OCI-LY7 (cell line): ENCODE results near the gene NACC2. TPM values are rescaled to one million over a fixed set of nuclear protein-coding genes. Genes with fewer than 3 reads are reported as not detected.

Source experiments
- BruUV-seq: library from RNA; stranded (reverse); fragments of 400-500 nt; replicated peaks from 2 replicates; lab custom pipeline; 2021; lab: Mats Ljungman, UMichigan
- CTCF ChIA-PET: fragments of 300-600 bp; sonication (Branson Sonifier 250); formaldehyde crosslinking; loops from one replicate; lab custom pipeline; 2022; ENCODE audit warnings: antibody characterized with exemption; ENCODE audit not compliant: unreplicated experiment; lab: Charles Lee
- POLR2A ChIA-PET: fragments of 300-600 bp; sonication (Branson Sonifier 250); formaldehyde crosslinking; loops from one replicate; lab custom pipeline; 2022; ENCODE audit warnings: antibody characterized with exemption; lab: Charles Lee
- DNase-seq: peaks from one replicate; pipeline ENCODE4 v3.0.0-alpha.2; 2015; ENCODE audit warnings: low spot score
- H2AFZ ChIP-seq: fragments of 200-600 bp; sonication (generic), shearing (Covaris generic); 2 replicates; pipeline ENCODE4 v1.6.1; 2014; ENCODE audit warnings: mild to moderate bottlenecking, antibody characterized with exemption, low read length, moderate library complexity
- H3K27ac ChIP-seq: fragments of 200-600 bp; sonication (generic); 2 replicates; pipeline ENCODE4 v1.5.1; 2014; ENCODE audit warnings: mixed run types, low read depth, mild to moderate bottlenecking, moderate library complexity, low read length, inconsistent platforms; ENCODE audit not compliant: poor library complexity, severe bottlenecking
- H3K36me3 ChIP-seq: fragments of 200-600 bp; sonication (generic); 2 replicates; pipeline ENCODE4 v1.6.1; 2014; ENCODE audit warnings: mild to moderate bottlenecking, antibody characterized with exemption, low read length, moderate library complexity, mixed read lengths; ENCODE audit not compliant: insufficient read depth
- H3K4me1 ChIP-seq: fragments of 200-600 bp; sonication (generic); 2 replicates; pipeline ENCODE4 v1.5.1; 2014; ENCODE audit warnings: mild to moderate bottlenecking, low read length; ENCODE audit not compliant: insufficient read depth, poor library complexity, severe bottlenecking
- H3K4me2 ChIP-seq: fragments of 200-600 bp; sonication (generic); 2 replicates; pipeline ENCODE4 v1.6.1; 2014; ENCODE audit warnings: mild to moderate bottlenecking, low read length
- H3K4me3 ChIP-seq: fragments of 200-600 bp; sonication (generic); 2 replicates; pipeline ENCODE4 v1.5.1; 2014; ENCODE audit warnings: mild to moderate bottlenecking, low read depth, low read length; ENCODE audit not compliant: poor library complexity, severe bottlenecking
- H3K79me2 ChIP-seq: fragments of 200-600 bp; sonication (generic); 2 replicates; pipeline ENCODE4 v1.6.1; 2016; ENCODE audit warnings: low read depth, mild to moderate bottlenecking, low read length, moderate library complexity, mixed read lengths; ENCODE audit not compliant: insufficient read depth
- H3K9me2 ChIP-seq: fragments of 200-600 bp; sonication (generic); 2 replicates; pipeline ENCODE4 v1.6.1; 2016; ENCODE audit warnings: mild to moderate bottlenecking, low read length, mixed read lengths; ENCODE audit not compliant: insufficient read depth
- H3K9me3 ChIP-seq: fragments of 200-600 bp; sonication (generic); 2 replicates; pipeline ENCODE4 v1.6.1; 2014; ENCODE audit warnings: mild to moderate bottlenecking, mixed run types, low read length, mixed read lengths
- H4K20me1 ChIP-seq: fragments of 200-600 bp; sonication (generic); 2 replicates; pipeline ENCODE4 v1.6.1; 2014; ENCODE audit warnings: mild to moderate bottlenecking, antibody characterized with exemption, low read length, moderate library complexity, mixed read lengths; ENCODE audit not compliant: insufficient read depth
- CTCF ChIP-seq: fragments of 200-600 bp; sonication (generic); conservative IDR thresholded peaks from 2 replicates; pipeline ENCODE4 v1.5.1; 2014; ENCODE audit warnings: mild to moderate bottlenecking, antibody characterized with exemption, low read length, moderate library complexity, mixed read lengths
- EZH2phosphoT487 ChIP-seq: fragments of 200-600 bp; sonication (generic); IDR thresholded peaks from 2 replicates; pipeline ENCODE4 v1.6.1; 2018; ENCODE audit warnings: low read depth, borderline replicate concordance, mild to moderate bottlenecking, mixed run types, antibody characterized with exemption, low read length, moderate library complexity, mixed read lengths
- intact Hi-C: fragments of 100-400 bp; cut with micrococcal nuclease; formaldehyde crosslinking; loops from one replicate; pipeline ENCODE4 v1.10.0; 2022; ENCODE audit not compliant: unreplicated experiment
- total RNA-seq, 2 experiments: library from RNA; depleted of rRNA in 1 of 2; stranded (reverse); fragments of >200 nt in 1 of 2; shearing (Covaris generic) in 1 of 2; gene quantifications; 2 replicates each; pipeline ENCODE4 v1.2.3, GENCODE V29; 2014 to 2022

Gene NACC2
- total RNA-seq, 2 experiments from 2014 or later = 0.38 to 0.72 TPM

DNA sequence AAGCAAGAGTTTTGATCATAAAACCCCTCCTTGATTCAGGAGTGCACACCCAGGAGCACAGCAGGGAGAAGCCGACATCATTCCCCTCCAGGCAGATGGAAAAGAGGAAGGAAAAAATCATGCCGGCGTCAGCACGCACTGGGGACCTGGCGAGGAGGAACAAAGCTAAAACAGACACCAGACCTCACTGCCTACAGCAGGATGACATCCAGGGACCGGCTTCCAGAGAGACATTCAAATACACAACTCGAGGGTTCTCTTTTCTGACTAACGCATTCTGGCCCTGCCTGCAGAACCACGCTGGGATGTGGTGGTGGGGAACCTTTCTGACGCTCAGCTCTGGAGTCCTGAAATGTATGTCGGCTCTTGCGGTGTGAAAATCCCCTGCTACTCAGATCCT lies 136.6 kb downstream of the NACC2 start:
- peaks cover 37% of the 10 kb centered on the region for H3K79me2 ChIP-seq
- no peaks in the 10 kb centered on the region for H3K9me2 ChIP-seq
- no peaks in the 10 kb centered on the region for H3K9me3 ChIP-seq
- H3K27ac ChIP-seq = no peak overlapping the region
- H3K4me2 ChIP-seq = no peak overlapping the region
- peaks cover 18% of the 10 kb centered on the region for H3K4me1 ChIP-seq
- no peak for DNase-seq
- H3K36me3 ChIP-seq = peaks cover 25% of the 10 kb centered on the region
- CTCF ChIA-PET = no interaction called here
- TF ChIP-seq CTCF (no peak), EZH2phosphoT487 (no peak)
- BruUV-seq = no TSS peak
- POLR2A ChIA-PET = no interaction called here
- H3K4me3 ChIP-seq = no peak overlapping the region
- H4K20me1 ChIP-seq = peaks cover 7% of the 10 kb centered on the region; the same call in 1 of the 2 replicates
- H2AFZ ChIP-seq = no peak overlapping the region
- intact Hi-C loops = no loop called here

GRCh38 chr9:135957431-135957830 lies 137.7 kb downstream of the NACC2 start:
- peaks cover 18% of the 10 kb centered on the region for H3K4me1 ChIP-seq
- CTCF ChIA-PET = no interaction called here
- no TSS peak for BruUV-seq
- H3K36me3 ChIP-seq = peaks cover 32% of the 10 kb centered on the region
- no peaks in the 10 kb centered on the region for H3K9me2 ChIP-seq
- TF ChIP-seq CTCF = no peak
- no peak for TF ChIP-seq EZH2phosphoT487
- no peak overlapping the region for H3K4me2 ChIP-seq
- no peak overlapping the region for H3K27ac ChIP-seq
- H3K9me3 ChIP-seq = no peaks in the 10 kb centered on the region
- intact Hi-C loops = no loop called here
- no peak overlapping the region for H2AFZ ChIP-seq
- DNase-seq = no peak
- peaks cover 7% of the 10 kb centered on the region; the same call in 1 of the 2 replicates for H4K20me1 ChIP-seq
- peaks cover 37% of the 10 kb centered on the region for H3K79me2 ChIP-seq
- POLR2A ChIA-PET = no interaction called here
- no peak overlapping the region for H3K4me3 ChIP-seq

DNA sequence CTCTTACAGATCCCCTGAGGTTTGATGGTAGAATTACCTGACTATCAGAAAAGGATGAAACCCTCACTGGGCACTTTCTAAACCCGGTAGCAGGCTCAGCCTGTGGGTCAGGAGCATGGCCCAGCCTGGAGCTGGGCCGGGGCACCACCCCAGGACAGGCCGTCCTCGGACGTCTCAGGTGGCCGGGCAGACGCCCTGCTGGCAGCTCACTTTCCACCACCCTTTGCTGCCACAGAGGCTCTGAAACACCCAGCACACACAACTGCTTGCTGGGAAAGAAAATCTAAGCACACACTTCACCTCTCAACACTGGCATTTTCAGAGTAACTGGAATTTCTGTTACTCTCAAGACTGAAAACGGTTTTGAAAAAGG lies 138.3 kb downstream of the NACC2 start:
- H3K9me3 ChIP-seq = no peaks in the 10 kb centered on the region
- no TSS peak for BruUV-seq
- H3K9me2 ChIP-seq = no peaks in the 10 kb centered on the region
- H3K27ac ChIP-seq = no peak overlapping the region
- peaks cover 37% of the 10 kb centered on the region for H3K79me2 ChIP-seq
- intact Hi-C loops = no loop called here
- no peak overlapping the region for H3K4me2 ChIP-seq
- TF ChIP-seq EZH2phosphoT487 = no peak
- peaks cover 39% of the 10 kb centered on the region for H3K36me3 ChIP-seq
- no peak for DNase-seq
- POLR2A ChIA-PET = no interaction called here
- CTCF ChIA-PET = no interaction called here
- no peak overlapping the region for H3K4me3 ChIP-seq
- no peak overlapping the region for H2AFZ ChIP-seq
- peaks cover 13% of the 10 kb centered on the region for H3K4me1 ChIP-seq
- H4K20me1 ChIP-seq = peaks cover 7% of the 10 kb centered on the region; the same call in 1 of the 2 replicates

Other genes with a start within 250 kb of the NACC2 start
- 20.1 and 30.4 TPM in 2 replicates for gene CAMSAP1, start 187.7 kb downstream of the NACC2 start, total RNA-seq (2014; rRNA removed; shearing (Covaris generic))
- 33.0 and 39.2 TPM in 2 replicates for gene CAMSAP1, start 187.7 kb downstream of the NACC2 start, total RNA-seq (2022)
- 59.2 and 75.7 TPM in 2 replicates for gene UBAC1, start 133.9 kb downstream of the NACC2 start, total RNA-seq (2014; rRNA removed; shearing (Covaris generic))
- 42.3 and 42.4 TPM in 2 replicates for gene UBAC1, start 133.9 kb downstream of the NACC2 start, total RNA-seq (2022)
- gene TMEM250, start 23.6 kb upstream of the NACC2 start, total RNA-seq (2014; rRNA removed; shearing (Covaris generic)) = 38.4 and 51.0 TPM in 2 replicates
- gene TMEM250, start 23.6 kb upstream of the NACC2 start, total RNA-seq (2022) = 50.5 and 53.8 TPM in 2 replicates
- not detected in 2 replicates for gene LHX3, start 109.8 kb upstream of the NACC2 start, total RNA-seq (2014; rRNA removed; shearing (Covaris generic))
- 0.15 TPM in 1 of 2 replicates, not detected in the other for gene LHX3, start 109.8 kb upstream of the NACC2 start, total RNA-seq (2022)
- 47.8 and 50.0 TPM in 2 replicates for gene QSOX2, start 150.5 kb upstream of the NACC2 start, total RNA-seq (2014; rRNA removed; shearing (Covaris generic))
- gene QSOX2, start 150.5 kb upstream of the NACC2 start, total RNA-seq (2022) = 57.5 and 57.9 TPM in 2 replicates
- not detected in 2 replicates for gene CCDC187, start 208.8 kb upstream of the NACC2 start, total RNA-seq (2014; rRNA removed; shearing (Covaris generic))
- not detected in 2 replicates for gene CCDC187, start 208.8 kb upstream of the NACC2 start, total RNA-seq (2022)
- gene GPSM1, start 232.2 kb upstream of the NACC2 start, total RNA-seq (2014; rRNA removed; shearing (Covaris generic)) = not detected in 2 replicates
- gene GPSM1, start 232.2 kb upstream of the NACC2 start, total RNA-seq (2022) = not detected in 2 replicates